Erythroblast (primary cell): ENCODE data around the gene C11orf21.

Source experiments
- DNase-seq, 2 experiments: peaks; one replicate each; lab custom pipeline; 2025; lab: John Stamatoyannopoulos, UW
- GATA1 ChIP-seq: IDR thresholded peaks from 2 replicates; pipeline ENCODE4 v1.6.1; 2011; ENCODE audit warnings: low read depth, mild to moderate bottlenecking, control low read depth, low read length, moderate library complexity
- POLR2A ChIP-seq: IDR thresholded peaks from 2 replicates; pipeline ENCODE4 v1.6.1; 2011; ENCODE audit warnings: mild to moderate bottlenecking, low read length

The C11orf21 gene

DNA sequence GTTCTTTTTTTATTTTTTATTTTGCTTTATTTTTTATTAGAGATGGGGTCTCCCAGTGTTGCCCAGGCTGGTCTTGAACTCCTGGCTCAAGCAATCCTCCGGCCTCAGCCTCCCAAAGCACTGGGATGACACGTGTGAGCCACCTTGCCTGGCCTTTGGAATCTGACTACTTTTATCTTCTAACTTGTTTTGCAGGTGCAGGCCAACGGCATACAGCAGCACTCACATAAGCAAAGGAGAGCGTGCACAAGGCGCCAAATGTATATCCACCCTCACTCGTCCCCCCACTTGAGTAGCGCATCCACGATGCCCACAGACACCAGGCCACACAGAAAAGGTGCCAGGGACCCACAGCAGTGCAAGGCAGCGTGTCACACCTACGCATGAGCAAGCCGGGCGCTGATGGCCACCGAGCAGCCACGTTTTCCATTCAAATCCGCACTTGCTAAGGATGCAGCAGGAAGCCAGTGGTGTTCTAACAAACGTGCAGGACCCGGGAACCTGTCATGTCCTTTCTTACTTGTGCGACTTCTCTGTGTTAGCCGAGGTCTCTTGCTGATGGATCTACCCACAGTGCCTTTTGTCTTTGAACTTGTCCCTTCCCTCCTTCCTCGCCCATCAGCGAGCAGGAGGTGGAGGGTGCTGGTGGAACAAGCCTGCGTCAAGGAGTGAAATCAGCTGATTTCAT, 37.2 kb downstream of the C11orf21 start:
- no peak for DNase-seq
- TF ChIP-seq POLR2A, result no peak
- TF ChIP-seq GATA1, result no peak

DNA sequence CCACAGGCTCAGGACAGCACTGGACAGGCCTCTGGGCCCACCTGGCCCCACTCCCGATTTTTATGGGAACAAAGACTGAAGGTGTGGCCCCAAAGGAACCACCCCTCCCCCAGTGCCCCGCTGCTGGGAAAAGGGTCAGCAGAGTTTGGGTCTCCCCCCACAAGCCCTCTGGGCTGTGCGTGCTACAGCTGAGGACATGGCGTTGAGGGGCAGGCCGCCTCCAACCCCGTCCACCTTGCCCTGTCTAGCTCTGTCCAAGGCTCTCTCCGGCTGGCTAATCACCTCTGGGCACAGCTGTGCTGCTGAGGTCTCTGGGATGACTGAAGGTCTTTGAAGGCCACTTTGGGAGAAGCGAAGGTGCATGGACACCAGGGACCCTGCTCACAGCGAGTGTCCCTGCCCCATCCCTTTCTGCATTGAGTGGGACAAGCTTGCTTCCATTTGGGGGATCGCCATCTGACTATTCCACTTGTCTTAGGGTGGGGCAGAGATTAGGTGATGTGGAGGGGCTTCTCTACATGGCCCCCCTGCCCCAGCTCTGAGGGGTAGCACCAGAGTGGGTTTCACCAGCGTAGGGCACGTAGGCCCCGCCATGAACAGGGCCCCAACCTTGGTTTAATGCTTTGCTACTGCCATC, 37.9 kb downstream of the C11orf21 start:
- DNase-seq, result no peak
- TF ChIP-seq GATA1 (no peak), POLR2A (no peak)

DNA sequence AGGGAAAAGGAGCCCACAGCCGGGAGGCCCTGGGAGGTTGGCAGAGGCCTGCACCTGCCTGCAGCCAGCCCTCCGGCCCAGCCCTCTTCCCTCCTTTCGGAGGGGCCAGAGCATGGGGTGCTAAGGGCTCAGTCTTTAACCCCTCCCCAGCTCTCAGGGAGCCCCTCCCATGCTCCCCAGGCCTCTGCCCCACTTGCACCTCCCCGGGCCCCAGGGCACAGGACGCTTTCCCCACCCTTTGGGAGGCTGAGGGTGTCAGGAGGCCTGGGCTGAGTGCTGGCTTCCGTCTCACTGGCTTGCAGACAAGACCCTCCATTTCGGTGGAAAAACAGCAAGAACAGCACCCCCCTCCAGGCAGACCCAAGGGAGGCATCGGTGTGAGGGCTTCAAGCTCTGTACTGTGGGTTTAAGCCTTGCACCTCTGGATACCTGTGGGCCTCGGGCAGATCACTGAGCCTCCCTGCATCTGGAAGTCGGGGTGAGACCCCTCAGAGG, 38.6 kb downstream of the C11orf21 start:
- no peak for TF ChIP-seq GATA1
- no peak for TF ChIP-seq POLR2A

DNA sequence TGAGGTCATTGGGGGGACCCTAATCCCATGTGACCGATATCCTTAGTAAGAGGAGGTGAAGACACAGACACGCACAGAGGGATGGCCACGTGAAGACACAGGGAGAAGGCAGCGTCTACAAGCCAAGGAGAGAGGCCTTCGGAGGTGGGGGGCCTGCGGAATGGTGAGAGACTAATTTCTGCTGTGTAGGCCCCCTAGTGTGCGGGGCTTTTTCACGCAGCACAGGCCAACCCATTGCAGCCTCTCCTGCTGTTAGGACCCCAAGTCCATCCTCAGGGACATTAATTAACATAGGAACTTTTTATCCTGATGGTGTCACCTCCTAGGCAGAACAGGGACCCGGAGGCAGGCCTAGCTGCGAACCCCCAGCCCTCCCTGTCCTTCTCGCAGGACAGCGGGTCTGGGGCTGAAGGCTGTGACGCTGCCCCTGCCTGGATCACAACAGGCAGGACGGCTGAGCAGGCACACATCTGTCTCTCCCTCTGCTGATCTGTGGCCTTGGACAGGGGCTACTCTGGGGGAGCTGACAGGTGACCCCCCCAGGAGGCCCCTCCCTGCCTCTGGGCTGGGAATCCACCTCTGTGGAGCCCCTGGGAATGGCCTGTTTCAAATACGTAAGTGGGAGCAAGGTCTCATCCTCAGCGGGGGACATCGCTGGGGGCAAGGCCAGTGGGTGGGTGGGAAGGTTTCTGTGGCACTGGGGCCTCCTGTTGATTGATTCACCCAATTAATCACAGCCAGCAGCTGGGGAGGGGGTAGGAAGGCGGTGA, 39.2 kb downstream of the C11orf21 start:
- no peak for TF ChIP-seq POLR2A
- DNase-seq, result no peak

More for the DNA sequence above, 38.6 kb downstream of the C11orf21 start:
- DNase-seq, result no peak

DNA sequence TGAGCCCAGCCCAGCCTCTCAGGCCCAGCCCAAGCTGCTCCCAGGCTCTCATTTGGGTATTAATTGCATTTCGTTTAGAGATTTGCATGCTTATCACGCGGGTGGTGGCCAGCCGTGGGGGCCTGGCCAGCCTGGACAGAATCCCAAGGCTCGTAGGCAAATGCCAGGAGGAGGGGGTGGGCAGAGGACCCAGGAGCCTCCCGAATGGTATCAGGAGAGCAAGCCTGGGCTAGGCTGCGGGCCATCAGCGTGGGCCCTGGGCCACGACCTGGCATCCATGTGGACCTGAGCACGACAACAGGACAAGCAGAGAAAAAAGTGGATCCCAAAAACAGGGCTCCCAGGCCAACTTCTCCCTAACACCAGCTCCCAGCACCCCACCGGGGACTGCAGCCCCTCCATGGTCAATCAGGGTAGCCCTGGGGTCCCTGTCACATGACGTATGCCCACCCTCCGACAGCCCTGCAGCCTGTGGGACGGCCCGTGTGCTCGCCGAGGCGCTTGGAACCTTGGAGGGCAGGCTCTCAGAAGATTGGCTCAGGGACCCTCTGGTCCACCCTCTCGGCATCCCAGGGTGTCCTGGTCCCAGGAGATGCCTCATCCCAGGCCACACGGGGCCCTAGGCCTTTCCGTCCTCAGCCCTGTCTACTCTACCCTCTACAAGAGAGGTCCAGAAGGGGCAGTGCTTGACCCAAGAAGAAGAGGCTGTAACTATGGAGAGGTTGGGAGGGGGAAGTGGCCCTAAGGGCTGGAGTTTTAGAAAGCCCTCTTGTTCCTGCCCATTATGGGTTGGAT, 40.1 kb downstream of the C11orf21 start:
- TF ChIP-seq GATA1 (no peak), POLR2A (no peak)
- no peak for DNase-seq

DNA sequence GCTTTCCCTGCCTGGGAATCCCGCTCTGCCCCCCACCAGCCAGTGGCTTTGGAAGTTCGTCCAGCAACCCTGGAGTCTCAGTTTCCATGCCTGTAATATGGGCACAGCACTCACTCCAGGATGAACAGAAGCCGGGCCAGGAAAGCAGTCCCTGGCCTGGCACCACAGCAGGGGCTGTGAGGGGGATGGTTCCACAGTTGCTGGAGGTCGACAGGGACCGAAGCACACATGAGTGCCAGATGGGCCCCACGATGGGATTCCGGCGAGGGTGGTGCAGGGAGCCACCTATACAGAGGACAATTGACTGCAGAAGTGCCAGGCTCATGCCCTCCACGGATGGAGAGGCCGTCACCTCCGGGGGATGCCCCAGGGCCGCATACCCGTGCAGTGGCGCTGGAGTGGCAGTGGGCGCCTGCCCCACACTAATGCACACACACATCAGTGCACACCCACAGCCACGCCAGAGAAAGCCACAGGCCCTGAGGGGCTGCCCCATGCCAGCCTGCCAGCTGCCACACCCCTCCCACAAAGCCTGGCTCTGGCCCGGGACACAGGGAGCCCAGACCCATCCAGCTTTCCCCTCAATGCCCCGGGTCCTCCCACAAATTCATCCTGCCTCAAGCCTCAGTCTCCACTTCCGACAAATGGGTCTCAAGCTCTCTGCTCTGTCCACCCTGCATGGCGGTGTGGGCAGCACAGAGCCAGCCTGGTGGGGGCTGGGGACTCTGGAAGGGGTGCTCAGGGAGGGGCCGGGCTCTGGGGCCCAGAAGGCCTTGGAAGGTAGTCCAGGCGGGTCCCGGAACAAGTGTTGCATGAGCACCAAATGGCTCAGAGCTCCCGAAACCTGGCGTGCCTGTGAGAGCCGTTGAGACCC, 41.0 kb downstream of the C11orf21 start:
- DNase-seq, result no peak
- TF ChIP-seq GATA1 (no peak), POLR2A (no peak)

DNA sequence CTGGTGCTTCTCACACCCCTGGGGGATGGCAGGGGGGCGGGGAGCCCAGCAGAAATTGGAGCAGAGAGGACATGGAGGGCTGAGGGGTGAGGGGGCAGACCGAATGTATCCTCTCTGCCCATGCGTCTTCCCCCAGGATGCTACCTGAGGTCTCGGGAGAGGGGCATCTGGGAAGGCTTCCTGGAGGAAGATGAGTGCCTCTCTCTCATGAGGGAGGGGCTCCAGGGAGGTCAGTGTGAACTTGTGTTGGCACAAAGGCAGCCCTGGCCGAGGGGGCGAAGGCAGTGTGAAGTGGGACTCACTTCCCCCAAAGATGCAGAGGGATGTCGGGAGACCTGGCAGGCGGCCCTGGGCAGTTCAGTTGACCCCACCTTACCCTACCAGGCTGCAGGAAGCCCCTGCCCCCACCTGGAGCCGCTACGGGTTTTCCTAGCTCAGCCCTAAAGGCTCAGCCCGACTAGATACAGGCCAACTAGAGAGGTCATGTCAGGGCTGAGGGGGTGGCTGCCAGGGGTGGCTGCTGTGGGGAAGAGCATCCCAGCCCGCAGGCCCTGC, 41.7 kb downstream of the C11orf21 start:
- DNase-seq, result no peak
- TF ChIP-seq GATA1, result no peak
- TF ChIP-seq POLR2A, result no peak

DNA sequence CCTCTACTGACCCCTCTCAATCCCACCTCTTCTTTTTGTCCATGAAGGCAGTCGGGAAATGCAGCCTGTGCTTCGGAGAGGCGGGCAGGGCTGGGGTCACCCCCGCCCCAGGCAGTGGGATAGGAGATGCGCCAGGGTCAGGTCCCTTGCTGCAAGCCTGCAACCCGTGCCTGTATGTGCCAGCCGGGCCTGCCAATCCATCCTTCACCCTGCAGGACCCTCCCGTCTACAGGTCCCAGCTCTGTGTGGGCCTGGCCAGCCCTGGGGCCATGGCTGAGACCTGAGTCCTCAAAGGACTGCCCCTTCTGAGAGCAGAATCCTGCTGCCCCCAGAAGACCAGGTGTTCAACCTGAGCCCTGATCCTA, 42.3 kb downstream of the C11orf21 start:
- no peak for DNase-seq
- no peak for TF ChIP-seq POLR2A

DNA sequence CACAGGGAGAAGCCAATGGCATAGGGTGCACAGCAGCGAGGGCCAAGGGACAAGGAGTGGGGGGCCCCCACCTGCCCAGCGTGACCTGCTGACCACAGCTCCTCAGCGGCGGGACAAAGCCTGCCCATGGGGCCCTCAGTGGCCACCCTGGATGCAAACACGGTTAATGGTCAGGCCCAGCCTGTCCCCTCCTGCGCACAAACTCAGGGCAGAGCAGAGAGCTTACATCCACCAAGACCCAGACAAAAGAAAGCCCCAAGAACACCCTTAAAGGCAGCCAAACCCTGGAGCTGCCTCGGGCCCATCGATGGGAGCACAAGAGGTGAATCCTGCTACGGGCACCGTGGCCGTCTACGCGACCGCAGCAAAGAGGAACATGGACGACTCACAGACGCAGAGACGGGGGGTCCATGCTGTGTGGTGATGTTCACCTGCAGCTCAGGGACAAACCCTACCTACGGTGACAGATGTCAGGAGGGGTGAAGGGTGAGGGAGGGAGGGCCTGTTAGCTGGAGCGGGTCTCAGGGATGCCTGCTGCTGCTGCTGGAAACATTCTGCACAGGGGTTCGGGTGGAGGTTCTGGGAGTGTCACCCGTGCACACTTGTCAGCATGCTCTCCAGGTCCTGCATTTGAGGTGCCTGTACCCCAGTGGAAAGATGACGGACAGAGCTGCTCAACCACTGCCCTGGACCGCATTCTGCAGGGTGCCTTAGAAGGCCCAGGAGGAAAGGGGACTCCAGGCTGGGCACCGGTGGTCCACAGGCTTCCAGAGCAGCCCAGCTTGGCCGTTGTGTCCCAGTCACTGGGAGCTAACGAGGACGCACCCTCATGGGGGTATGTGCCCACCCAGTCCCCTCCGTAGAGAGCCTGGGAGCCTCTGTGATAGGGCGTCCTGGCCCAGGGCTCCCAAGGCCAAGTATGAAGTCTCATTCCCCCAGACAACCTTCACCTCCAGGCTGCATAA, 42.9 kb downstream of the C11orf21 start:
- TF ChIP-seq POLR2A (no peak), GATA1 (no peak)
- no peak for DNase-seq

DNA sequence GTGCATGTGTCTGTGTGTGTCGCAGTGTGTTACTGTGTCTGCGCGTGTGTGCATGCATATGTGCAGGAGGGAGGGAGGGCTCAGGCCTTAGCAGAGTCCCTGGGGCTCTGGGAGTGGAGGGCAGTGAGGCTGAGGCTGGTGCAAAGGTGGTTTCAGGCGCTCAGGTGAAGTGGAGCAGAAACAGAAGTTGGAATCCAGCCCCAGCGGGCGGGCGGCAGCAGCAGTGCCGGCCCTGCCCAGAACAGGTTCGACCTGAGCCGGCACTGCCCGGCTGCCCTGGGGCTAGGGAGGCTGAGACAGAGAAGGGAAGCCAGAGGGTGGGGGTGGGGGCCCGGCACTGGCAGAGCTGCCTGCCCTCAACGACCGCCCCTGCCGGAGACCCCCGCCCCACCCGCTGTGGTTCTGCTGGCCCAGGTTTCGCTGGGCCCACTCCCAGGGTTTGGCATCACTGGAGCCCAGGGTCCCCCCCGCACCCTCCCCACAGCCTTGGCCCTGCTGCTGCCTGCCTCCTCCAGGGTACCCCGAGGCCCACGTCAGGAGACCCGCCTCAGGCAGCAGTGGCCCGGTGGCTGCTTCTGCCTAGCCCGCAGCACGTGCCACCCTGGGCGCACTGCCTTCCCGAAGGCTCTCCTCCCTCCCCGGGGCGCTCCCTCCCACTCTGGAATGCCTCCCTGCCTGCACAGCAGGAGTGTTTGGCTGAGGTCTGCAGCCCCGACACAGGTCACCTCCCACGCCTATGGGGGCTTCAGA, 44.6 kb downstream of the C11orf21 start:
- DNase-seq, result no peak
- no peak for TF ChIP-seq POLR2A
- no peak for TF ChIP-seq GATA1
